ENCODE data around the gene KL.

DNA sequence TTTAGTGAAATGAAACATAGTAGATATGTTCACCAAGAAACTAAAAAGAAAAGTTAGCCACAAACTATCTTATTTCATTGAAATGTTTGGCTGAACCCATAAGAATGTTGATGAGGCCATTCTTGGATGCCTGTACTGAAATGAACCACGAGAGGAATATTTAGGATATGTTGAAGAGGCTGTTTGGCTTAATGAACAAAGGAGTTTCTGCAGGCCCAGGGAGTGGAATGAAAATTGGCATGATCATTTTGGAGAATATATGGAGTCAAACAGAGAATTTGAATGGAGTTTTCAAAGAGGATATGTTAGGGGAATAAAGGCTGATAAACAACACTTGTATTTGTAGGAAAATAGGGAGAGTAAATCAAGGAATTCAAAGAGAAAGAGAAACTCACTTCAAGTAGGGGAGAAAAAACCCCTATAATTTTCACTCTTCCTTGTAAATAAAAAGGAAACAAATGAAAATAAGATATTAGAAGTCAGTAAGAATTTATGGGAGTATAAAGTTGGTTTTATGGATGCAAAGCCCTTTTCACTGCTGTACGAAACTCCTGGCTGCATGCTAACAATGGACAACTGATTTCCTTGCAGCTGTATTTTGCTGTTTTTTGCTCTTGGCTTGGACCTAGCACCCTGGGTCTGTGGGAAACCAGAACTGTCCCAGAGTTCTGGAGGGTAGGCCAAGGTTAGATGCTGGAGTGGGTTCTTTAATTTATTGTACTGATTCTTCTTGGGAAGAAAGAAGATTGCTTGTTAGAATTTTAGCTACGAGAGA, 36.5 kb downstream of the KL start:
- TF ChIP-seq CTCF (optimal IDR thresholded peaks at IDR 0.05 in 1 of 3, IDR thresholded peaks at IDR 0.05 in 1 of 3, conservative IDR thresholded peaks at IDR 0.05 in 1 of 3; ENCODE audit: extremely low read depth in 1 of 3, insufficient read depth in 2 of 3, low read length in 3 of 3) (no peak), EZH2 (IDR thresholded peaks at IDR 0.05; ENCODE audit: low read length) (no peak)
